ENCODE measurements around the gene CCDC117. TPM values are rescaled to one million over a fixed set of nuclear protein-coding genes. Genes with fewer than 3 reads are reported as not detected.
"Not testable (repeated sequence)": the region's sequence is repeated elsewhere in the genome, so short reads cannot be mapped to it uniquely, and the experiment has no call there.

The CCDC117 gene
- total RNA-seq, 6 experiments from 2014 or later, result 13.2 to 17.4 (median 14.8) TPM

DNA sequence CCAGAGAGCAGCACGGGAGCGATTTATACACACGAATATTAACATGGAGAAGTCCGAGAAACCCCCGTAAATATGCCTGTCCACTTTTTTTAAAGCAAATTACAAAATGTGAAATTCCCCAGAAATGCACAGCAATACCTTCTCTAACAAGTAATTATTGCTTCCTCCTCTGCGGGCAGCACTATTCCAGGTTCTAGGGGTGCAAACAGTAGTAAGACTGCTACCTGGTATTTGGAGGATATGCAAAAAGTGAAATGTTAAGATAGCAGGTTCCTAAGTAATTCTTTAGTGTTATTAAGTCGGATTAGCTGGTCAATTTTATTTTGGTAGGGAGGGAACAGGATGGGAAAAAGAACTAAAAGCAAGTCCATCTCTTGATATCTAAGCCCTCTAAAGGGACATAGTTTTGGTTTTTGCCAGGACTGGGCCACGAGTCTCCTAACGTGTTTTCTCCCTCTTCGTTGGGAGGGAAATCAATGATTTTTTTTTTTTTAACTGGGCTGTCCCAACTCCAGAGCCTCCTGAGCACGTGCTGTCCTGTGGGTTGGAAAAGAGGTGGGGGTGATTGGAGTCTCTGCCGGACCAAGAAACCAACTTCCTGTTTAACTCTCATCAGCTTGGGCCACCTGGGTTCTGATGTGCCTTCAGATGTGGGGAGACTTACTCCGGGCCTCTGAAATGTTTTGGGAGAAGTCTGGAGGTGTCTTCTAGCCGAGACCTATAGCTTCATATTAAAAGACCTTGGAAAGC, 29.5 kb downstream of the CCDC117 start:
- H3K36me3 Mint-ChIP-seq (ENCODE audit: low read depth), result peaks cover 28% of the 10 kb centered on the region
- peak overlapping the region; percentile 69 for H3K27ac Mint-ChIP-seq
- peaks cover 8% of the 10 kb centered on the region for H3K27me3 Mint-ChIP-seq (ENCODE audit: insufficient read depth)
- peak overlapping the region; percentile 66 for H3K4me3 Mint-ChIP-seq
- no peaks in the 10 kb centered on the region for H3K9me3 Mint-ChIP-seq
- H3K4me1 Mint-ChIP-seq (ENCODE audit: low read depth), result peaks cover 27% of the 10 kb centered on the region
- no peak for DNase-seq
- TF ChIP-seq, protein P1, sequence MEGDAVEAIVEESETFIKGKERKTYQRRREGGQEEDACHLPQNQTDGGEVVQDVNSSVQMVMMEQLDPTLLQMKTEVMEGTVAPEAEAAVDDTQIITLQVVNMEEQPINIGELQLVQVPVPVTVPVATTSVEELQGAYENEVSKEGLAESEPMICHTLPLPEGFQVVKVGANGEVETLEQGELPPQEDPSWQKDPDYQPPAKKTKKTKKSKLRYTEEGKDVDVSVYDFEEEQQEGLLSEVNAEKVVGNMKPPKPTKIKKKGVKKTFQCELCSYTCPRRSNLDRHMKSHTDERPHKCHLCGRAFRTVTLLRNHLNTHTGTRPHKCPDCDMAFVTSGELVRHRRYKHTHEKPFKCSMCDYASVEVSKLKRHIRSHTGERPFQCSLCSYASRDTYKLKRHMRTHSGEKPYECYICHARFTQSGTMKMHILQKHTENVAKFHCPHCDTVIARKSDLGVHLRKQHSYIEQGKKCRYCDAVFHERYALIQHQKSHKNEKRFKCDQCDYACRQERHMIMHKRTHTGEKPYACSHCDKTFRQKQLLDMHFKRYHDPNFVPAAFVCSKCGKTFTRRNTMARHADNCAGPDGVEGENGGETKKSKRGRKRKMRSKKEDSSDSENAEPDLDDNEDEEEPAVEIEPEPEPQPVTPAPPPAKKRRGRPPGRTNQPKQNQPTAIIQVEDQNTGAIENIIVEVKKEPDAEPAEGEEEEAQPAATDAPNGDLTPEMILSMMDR (IDR thresholded peaks at IDR 0.05), result no peak

DNA sequence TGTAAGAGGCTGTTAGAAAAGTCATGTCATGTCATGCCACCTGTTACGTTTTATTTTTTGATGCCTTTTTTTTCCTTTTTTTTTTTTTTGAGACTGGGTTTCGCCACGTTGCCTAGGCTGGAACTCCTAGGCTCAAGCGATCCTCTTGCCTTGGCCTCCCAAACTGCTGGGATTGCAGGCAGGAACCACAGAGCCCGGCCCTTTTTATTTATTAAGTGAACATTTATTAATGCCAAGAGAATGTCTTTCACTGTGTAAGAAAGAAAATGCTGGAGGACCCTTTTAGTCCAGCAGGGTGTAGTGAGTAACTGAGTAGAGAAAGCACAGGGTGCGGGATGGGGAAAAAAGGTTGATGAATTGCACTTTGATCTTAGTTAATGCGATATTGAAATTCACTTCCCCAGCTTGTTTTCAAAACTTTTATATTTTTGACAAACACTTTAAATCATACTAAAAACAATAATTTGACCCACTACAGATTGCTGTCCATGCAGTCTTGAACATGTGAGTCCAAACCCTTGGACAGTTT, 30.2 kb downstream of the CCDC117 start:
- H3K27me3 Mint-ChIP-seq (ENCODE audit: insufficient read depth), result peaks cover 8% of the 10 kb centered on the region
- TF ChIP-seq, protein P1 (IDR thresholded peaks at IDR 0.05), result peak; percentile 37
- no peak for DNase-seq
- peak overlapping the region; percentile 69; the same call in 1 of the 2 replicates for H3K27ac Mint-ChIP-seq
- H3K4me1 Mint-ChIP-seq (ENCODE audit: low read depth), result peaks cover 24% of the 10 kb centered on the region
- 0 out of 2 replicates have a peak overlapping the region, but pooled peaks have one; percentile 66 for H3K4me3 Mint-ChIP-seq
- H3K9me3 Mint-ChIP-seq, result no peaks in the 10 kb centered on the region
- H3K36me3 Mint-ChIP-seq (ENCODE audit: low read depth), result peaks cover 26% of the 10 kb centered on the region

DNA sequence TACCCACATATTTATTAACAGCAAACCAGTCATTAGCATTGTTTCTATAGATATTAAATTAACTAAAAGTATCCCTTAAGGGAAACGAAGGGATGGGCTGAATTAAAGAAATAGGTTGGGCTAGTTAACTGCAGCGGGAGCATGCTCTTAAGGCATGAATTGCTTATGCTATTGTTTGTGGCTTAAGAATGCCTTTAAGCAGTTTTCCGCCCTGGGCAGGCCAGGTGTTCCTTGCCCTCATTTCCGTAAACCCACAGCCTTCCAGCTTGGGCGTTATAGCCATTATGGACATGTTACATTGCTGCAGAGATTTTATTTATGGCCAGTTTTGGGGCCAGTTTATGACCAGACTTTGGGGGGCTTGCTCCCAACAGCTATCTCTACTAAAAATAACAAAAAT, 32.9 kb downstream of the CCDC117 start:
- DNase-seq; H3K27me3 Mint-ChIP-seq (ENCODE audit: insufficient read depth); H3K4me3 Mint-ChIP-seq; H3K36me3 Mint-ChIP-seq (ENCODE audit: low read depth); H3K9me3 Mint-ChIP-seq; H3K27ac Mint-ChIP-seq: not testable (repeated sequence)
- peaks cover 12% of the 10 kb centered on the region for H3K4me1 Mint-ChIP-seq (ENCODE audit: low read depth)

DNA sequence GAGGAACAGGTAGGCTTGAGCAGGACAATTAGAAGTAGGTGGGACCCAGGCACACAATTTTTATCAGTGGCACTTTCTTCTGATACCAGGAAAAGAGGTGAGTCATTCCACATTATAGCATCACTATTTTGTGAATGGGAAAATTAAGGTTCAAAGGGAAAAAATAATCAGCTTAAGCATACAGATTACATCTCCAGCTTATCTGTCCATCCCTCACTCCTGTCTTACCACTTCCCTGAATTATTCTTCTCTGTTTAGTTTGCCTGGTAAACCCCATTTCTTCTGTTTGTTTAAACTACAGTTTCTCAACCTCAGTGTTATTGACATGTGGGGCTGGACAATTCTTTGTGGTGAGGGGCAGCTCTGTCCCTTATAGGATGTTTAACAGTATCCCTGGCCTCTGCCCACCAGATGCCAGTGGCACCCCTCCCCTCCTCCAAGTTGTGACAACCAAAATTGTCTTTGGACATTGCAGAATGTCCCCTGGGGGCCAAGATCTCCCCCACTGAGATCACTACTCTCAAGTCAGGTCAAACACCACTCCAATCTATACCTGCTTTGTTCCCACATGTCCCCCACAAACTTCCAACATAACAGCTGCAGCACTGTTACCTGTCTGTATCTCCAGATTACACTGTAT, 36.3 kb downstream of the CCDC117 start:
- Mint-ChIP-seq H3K9me3 (no peaks in the 10 kb centered on the region), H3K4me3 (no peak overlapping the region), H3K27me3 (ENCODE audit: insufficient read depth) (no peaks in the 10 kb centered on the region), H3K36me3 (ENCODE audit: low read depth) (no peaks in the 10 kb centered on the region), H3K27ac (no peak overlapping the region), H3K4me1 (ENCODE audit: low read depth) (no peaks in the 10 kb centered on the region)
- no peak for DNase-seq
- TF ChIP-seq, protein P1 (IDR thresholded peaks at IDR 0.05), result no peak

DNA sequence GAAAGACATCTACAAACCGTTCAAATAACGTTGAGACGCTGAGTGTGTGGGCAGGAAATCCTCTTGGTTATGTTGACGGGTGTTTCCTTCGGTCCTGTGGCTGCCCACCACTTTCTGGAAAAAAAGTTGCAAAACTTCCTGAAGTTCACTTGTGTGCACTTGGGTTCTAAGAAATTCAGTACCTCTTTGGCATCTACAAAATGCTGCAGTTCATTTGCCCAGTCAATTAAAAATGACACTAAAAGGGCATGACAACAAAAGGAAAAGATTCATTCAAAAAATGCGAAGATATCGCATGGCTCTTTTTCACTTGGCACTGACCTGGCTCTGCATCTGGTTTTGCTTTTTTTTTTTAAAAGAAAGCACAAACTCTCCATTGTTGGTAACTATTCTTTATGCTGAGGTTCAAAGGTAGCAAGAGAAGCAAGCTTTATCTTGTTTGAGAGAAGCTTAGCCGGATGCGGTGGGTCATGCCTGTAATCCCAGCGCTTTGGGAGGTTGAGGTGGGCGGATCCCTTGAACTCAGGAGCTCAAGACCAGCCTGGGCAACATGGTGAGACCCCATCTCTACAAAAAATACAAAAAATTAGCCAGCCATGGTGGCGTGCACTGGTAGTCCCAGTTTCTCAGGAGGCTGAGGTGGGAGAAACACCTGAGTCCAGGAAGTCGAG, 38.5 kb downstream of the CCDC117 start:
- TF ChIP-seq, protein P1 (IDR thresholded peaks at IDR 0.05), result no peak
- no peaks in the 10 kb centered on the region for H3K4me1 Mint-ChIP-seq (ENCODE audit: low read depth)

More for the DNA sequence above, 38.5 kb downstream of the CCDC117 start:
- Mint-ChIP-seq H3K36me3 (ENCODE audit: low read depth) (no peaks in the 10 kb centered on the region), H3K4me3 (no peak overlapping the region), H3K27me3 (ENCODE audit: insufficient read depth) (no peaks in the 10 kb centered on the region), H3K9me3 (no peaks in the 10 kb centered on the region), H3K27ac (no peak overlapping the region)
- no peak for DNase-seq
